ENCODE results near the gene CCSER1. TPM values are rescaled to one million over a fixed set of nuclear protein-coding genes. Genes with fewer than 3 reads are reported as not detected.

The CCSER1 gene
- total RNA-seq, 1 experiment from 2014 or later = 5.9 TPM

- BruUV-seq (replicated peaks) = no TSS peak
- no peaks in the 10 kb centered on the region for H3K79me2 ChIP-seq (ENCODE audit: low read depth)
- no peak overlapping the region for H2AFZ ChIP-seq
- no peak for DNase-seq
- no peaks in the 10 kb centered on the region for H3K9me3 ChIP-seq (ENCODE audit: insufficient read depth, low read depth)
- POLR2A ChIA-PET (ENCODE audit: unreplicated experiment) = no interaction called here
- no peak overlapping the region for H3K4me3 ChIP-seq
- no peaks in the 10 kb centered on the region for H4K20me1 ChIP-seq (ENCODE audit: insufficient read depth)
- H3K9me2 ChIP-seq (ENCODE audit: insufficient read depth) = no peaks in the 10 kb centered on the region
- no peaks in the 10 kb centered on the region for H3K27me3 ChIP-seq (ENCODE audit: insufficient read depth, low read depth)
- H3K36me3 ChIP-seq (ENCODE audit: low read depth) = no peaks in the 10 kb centered on the region
- H3F3A ChIP-seq (ENCODE audit: insufficient read depth, low read depth) = no peaks in the 10 kb centered on the region
- TF ChIP-seq EZH2 (IDR thresholded peaks at IDR 0.05; ENCODE audit: low read depth) = no peak
- no peak for TF ChIP-seq CTCF (conservative IDR thresholded peaks at IDR 0.05)
- no peak overlapping the region for H3K27ac ChIP-seq
- intact Hi-C loops (cut with micrococcal nuclease; ENCODE audit: unreplicated experiment) = no loop called here
- H3K4me2 ChIP-seq = no peak overlapping the region
- CTCF ChIA-PET = no interaction called here
- H3K4me1 ChIP-seq (replicated peaks; ENCODE audit: insufficient read depth) = no peaks in the 10 kb centered on the region
Observed at GRCh38 chr4:90982813-90983212, 855.6 kb downstream of the CCSER1 start.

DNA sequence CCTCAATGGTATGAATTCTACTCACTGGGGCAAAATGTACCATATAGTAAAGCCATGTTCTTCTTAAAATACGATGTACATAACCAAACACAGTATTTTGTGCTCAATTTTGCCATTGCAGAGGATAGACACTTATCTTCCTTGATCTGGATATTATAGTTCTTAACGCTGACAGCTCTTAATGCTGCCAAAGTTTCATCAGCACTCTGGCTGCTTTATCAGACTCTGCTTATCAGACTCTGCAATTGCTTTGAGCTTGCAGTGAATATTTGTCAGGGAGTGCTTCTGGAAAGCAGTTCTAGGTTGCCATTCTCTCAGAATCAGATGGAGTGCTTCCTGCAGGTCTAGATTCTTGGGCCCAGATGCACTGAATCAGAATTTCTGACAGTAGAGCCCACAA, 863.1 kb downstream of the CCSER1 start:
- Histone ChIP-seq H3K9me2 (ENCODE audit: insufficient read depth) (no peaks in the 10 kb centered on the region), H3K79me2 (ENCODE audit: low read depth) (no peaks in the 10 kb centered on the region), H3F3A (ENCODE audit: insufficient read depth, low read depth) (no peaks in the 10 kb centered on the region), H3K4me3 (no peak overlapping the region), H3K27me3 (ENCODE audit: insufficient read depth, low read depth) (no peaks in the 10 kb centered on the region), H3K36me3 (ENCODE audit: low read depth) (no peaks in the 10 kb centered on the region), H2AFZ (no peak overlapping the region), H3K4me1 (replicated peaks; ENCODE audit: insufficient read depth) (no peaks in the 10 kb centered on the region), H4K20me1 (ENCODE audit: insufficient read depth) (no peaks in the 10 kb centered on the region), H3K4me2 (no peak overlapping the region), H3K9me3 (ENCODE audit: insufficient read depth, low read depth) (no peaks in the 10 kb centered on the region), H3K27ac (no peak overlapping the region)
- POLR2A ChIA-PET (ENCODE audit: unreplicated experiment) = no interaction called here
- CTCF ChIA-PET = no interaction called here
- BruUV-seq (replicated peaks) = no TSS peak
- TF ChIP-seq EZH2 (IDR thresholded peaks at IDR 0.05; ENCODE audit: low read depth) (no peak), CTCF (conservative IDR thresholded peaks at IDR 0.05) (no peak)
- intact Hi-C loops (cut with micrococcal nuclease; ENCODE audit: unreplicated experiment) = no loop called here
- DNase-seq = no peak

GRCh38 chr4:90992213-90992612, 865.0 kb downstream of the CCSER1 start:
- no peak overlapping the region for H3K4me2 ChIP-seq
- intact Hi-C loops (cut with micrococcal nuclease; ENCODE audit: unreplicated experiment) = no loop called here
- BruUV-seq (replicated peaks) = no TSS peak
- H3F3A ChIP-seq (ENCODE audit: insufficient read depth, low read depth) = no peaks in the 10 kb centered on the region
- H3K4me3 ChIP-seq = no peak overlapping the region
- DNase-seq = no peak
- no peaks in the 10 kb centered on the region for H3K9me3 ChIP-seq (ENCODE audit: insufficient read depth, low read depth)
- no peaks in the 10 kb centered on the region for H3K4me1 ChIP-seq (replicated peaks; ENCODE audit: insufficient read depth)
- no peak overlapping the region for H2AFZ ChIP-seq
- H3K27ac ChIP-seq = no peak overlapping the region
- H3K36me3 ChIP-seq (ENCODE audit: low read depth) = no peaks in the 10 kb centered on the region
- TF ChIP-seq EZH2 (IDR thresholded peaks at IDR 0.05; ENCODE audit: low read depth) (no peak), CTCF (conservative IDR thresholded peaks at IDR 0.05) (no peak)
- ChIA-PET POLR2A (ENCODE audit: unreplicated experiment) (no interaction called here), CTCF (no interaction called here)
- H3K9me2 ChIP-seq (ENCODE audit: insufficient read depth) = no peaks in the 10 kb centered on the region
- no peaks in the 10 kb centered on the region for H3K27me3 ChIP-seq (ENCODE audit: insufficient read depth, low read depth)
- no peaks in the 10 kb centered on the region for H4K20me1 ChIP-seq (ENCODE audit: insufficient read depth)
- no peaks in the 10 kb centered on the region for H3K79me2 ChIP-seq (ENCODE audit: low read depth)

Measured in PC-9 (cell line).